ENCODE results near the gene TMEM63C.

The TMEM63C gene

DNA sequence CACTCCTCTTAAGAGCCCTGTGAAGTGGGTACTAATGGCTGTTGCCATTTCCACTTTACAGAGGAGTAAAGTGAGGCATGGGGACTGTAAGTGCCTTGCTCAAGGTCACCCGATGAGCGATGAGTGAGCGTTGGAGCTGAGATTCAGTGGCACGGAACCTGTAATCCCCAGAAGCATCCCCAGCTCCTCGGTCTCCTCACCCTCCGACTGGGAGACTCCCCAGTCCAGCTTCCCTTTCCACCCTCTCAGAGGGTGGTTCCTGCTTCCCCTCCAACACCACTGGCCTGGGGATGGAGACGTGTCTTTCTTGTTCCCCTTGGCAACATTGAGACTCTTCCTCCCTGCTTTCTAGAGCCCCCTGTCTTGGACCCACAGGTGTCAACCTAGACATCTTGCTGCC is 32.6 kb downstream of the TMEM63C start:
- Histone ChIP-seq H3K9ac (ENCODE audit: low read length) (no peak overlapping the region), H3K27ac (ENCODE audit: low read length) (no peak overlapping the region), H3K36me3 (replicated peaks; ENCODE audit: low read depth, low read length) (no peaks in the 10 kb centered on the region), H3K4me3 (ENCODE audit: low read length) (no peak overlapping the region), H3K9me3 (ENCODE audit: insufficient read depth, low read length) (no peaks in the 10 kb centered on the region), H3K4me2 (ENCODE audit: low read length) (no peak overlapping the region), H3K79me2 (ENCODE audit: low read length) (no peaks in the 10 kb centered on the region), H3K27me3 (ENCODE audit: low read depth, low read length) (peaks cover 17% of the 10 kb centered on the region), H2AFZ (ENCODE audit: low read depth, low read length) (no peak overlapping the region), H4K20me1 (ENCODE audit: insufficient read depth, low read length) (peaks cover 3% of the 10 kb centered on the region; the same call in 1 of the 2 replicates), H3K4me1 (ENCODE audit: low read length) (peaks cover 6% of the 10 kb centered on the region)
- TF ChIP-seq EZH2phosphoT487 (IDR thresholded peaks at IDR 0.05; ENCODE audit: low read depth), result no peak
- TF ChIP-seq, protein P1, sequence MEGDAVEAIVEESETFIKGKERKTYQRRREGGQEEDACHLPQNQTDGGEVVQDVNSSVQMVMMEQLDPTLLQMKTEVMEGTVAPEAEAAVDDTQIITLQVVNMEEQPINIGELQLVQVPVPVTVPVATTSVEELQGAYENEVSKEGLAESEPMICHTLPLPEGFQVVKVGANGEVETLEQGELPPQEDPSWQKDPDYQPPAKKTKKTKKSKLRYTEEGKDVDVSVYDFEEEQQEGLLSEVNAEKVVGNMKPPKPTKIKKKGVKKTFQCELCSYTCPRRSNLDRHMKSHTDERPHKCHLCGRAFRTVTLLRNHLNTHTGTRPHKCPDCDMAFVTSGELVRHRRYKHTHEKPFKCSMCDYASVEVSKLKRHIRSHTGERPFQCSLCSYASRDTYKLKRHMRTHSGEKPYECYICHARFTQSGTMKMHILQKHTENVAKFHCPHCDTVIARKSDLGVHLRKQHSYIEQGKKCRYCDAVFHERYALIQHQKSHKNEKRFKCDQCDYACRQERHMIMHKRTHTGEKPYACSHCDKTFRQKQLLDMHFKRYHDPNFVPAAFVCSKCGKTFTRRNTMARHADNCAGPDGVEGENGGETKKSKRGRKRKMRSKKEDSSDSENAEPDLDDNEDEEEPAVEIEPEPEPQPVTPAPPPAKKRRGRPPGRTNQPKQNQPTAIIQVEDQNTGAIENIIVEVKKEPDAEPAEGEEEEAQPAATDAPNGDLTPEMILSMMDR (IDR thresholded peaks at IDR 0.05; ENCODE audit: low read depth, low read length), result no peak

DNA sequence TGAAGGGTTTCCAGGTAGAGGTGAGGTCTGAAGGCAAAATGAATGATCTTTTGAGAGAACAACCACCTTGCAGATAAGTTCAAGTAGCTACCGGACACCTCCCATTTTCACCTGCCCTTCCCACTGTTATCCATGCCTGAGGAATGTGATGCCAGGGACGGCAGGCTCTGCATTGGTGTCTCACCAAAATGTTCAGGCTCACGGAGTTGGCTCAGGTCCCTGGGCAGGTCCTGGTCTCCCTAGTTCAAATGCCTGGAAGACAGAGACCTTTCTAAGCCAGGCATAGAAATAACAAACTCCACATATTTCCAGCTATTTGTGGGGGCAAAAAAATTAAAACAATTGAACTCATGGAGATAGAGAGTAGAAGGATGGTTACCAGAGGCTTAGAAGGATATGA is 36.0 kb downstream of the TMEM63C start:
- Histone ChIP-seq H3K27me3 (ENCODE audit: low read depth, low read length) (peaks cover 17% of the 10 kb centered on the region), H3K9me3 (ENCODE audit: insufficient read depth, low read length) (no peaks in the 10 kb centered on the region), H3K4me2 (ENCODE audit: low read length) (no peak overlapping the region), H3K4me3 (ENCODE audit: low read length) (no peak overlapping the region), H3K4me1 (ENCODE audit: low read length) (peaks cover 6% of the 10 kb centered on the region), H3K9ac (ENCODE audit: low read length) (no peak overlapping the region), H4K20me1 (ENCODE audit: insufficient read depth, low read length) (peaks cover 3% of the 10 kb centered on the region; the same call in 1 of the 2 replicates), H3K79me2 (ENCODE audit: low read length) (no peaks in the 10 kb centered on the region), H3K36me3 (replicated peaks; ENCODE audit: low read depth, low read length) (no peaks in the 10 kb centered on the region), H2AFZ (ENCODE audit: low read depth, low read length) (no peak overlapping the region), H3K27ac (ENCODE audit: low read length) (no peak overlapping the region)
- no peak for TF ChIP-seq EZH2phosphoT487 (IDR thresholded peaks at IDR 0.05; ENCODE audit: low read depth)
- TF ChIP-seq, protein P1 (IDR thresholded peaks at IDR 0.05; ENCODE audit: low read depth, low read length), result no peak

DNA sequence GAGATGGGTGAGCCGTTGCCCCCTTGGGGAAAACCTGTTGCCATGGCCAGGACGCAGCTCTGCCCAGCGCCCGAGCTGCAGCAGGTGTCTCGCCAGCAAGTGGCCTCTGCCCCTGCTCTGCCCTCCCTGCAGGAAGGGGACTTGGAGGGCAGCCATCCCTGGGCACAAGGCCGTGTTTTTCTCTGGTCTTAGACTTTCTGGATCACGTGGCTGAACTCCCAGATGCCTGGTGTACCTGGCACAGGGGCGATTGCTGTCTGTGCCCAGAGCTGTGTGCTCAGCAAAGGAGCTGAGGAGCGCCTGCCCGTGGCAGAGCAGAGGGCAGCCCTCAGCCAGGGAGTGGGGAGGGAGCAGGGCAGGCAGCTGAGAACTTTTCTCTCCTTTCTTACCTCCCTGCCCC is 38.0 kb downstream of the TMEM63C start:
- H3K9me3 ChIP-seq (ENCODE audit: insufficient read depth, low read length), result no peaks in the 10 kb centered on the region
- no peak overlapping the region for H3K27ac ChIP-seq (ENCODE audit: low read length)
- no peak overlapping the region for H3K4me3 ChIP-seq (ENCODE audit: low read length)
- H3K4me2 ChIP-seq (ENCODE audit: low read length), result no peak overlapping the region
- H3K4me1 ChIP-seq (ENCODE audit: low read length), result no peaks in the 10 kb centered on the region
- no peaks in the 10 kb centered on the region for H4K20me1 ChIP-seq (ENCODE audit: insufficient read depth, low read length)
- TF ChIP-seq, protein P1 (IDR thresholded peaks at IDR 0.05; ENCODE audit: low read depth, low read length), result no peak
- TF ChIP-seq EZH2phosphoT487 (IDR thresholded peaks at IDR 0.05; ENCODE audit: low read depth), result no peak
- no peak overlapping the region for H3K9ac ChIP-seq (ENCODE audit: low read length)
- H3K27me3 ChIP-seq (ENCODE audit: low read depth, low read length), result peaks cover 17% of the 10 kb centered on the region
- H2AFZ ChIP-seq (ENCODE audit: low read depth, low read length), result no peak overlapping the region
- no peaks in the 10 kb centered on the region for H3K79me2 ChIP-seq (ENCODE audit: low read length)
- no peaks in the 10 kb centered on the region for H3K36me3 ChIP-seq (replicated peaks; ENCODE audit: low read depth, low read length)

DNA sequence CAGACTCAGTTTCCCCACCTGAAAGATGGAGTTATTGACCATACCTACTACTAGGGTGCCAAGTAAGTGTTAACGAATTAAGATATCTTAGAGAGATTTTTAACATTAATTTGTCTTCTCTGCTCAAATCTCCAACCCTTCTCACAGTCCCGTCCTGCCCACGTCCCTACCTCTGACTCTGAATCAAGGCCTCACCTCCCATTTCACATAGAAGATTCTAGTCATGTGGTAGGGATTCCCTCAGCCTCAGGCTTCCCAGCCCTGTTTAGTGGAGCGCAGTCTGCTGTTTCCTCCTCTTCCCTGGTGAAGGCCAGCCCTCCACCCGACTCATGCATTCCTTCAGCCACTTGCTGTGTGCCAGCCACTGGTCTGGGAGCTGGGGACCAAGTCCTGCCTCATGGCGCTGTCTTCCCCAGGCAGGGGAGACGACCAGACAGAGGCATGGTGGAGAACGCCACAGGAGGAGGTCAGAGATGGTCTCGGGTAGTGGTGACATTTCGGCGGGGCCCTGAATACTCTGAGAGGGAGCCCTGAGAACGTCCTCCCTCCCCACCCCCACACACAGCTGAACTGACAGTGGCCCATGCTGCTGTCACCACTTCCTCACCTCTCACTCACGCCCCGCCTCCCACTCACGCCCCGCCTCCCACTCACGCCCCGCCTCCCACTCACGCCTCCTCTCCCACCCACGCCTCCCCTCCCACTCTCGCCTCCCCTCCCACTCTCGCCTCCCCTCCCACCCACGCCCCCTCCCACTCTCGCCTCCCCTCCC is 38.8 kb downstream of the TMEM63C start:
- H3K36me3 ChIP-seq (replicated peaks; ENCODE audit: low read depth, low read length), result no peaks in the 10 kb centered on the region
- peaks cover 17% of the 10 kb centered on the region for H3K27me3 ChIP-seq (ENCODE audit: low read depth, low read length)
- no peak overlapping the region for H2AFZ ChIP-seq (ENCODE audit: low read depth, low read length)
- no peaks in the 10 kb centered on the region for H3K9me3 ChIP-seq (ENCODE audit: insufficient read depth, low read length)
- H3K4me3 ChIP-seq (ENCODE audit: low read length), result no peak overlapping the region
- no peak overlapping the region for H3K27ac ChIP-seq (ENCODE audit: low read length)
- no peaks in the 10 kb centered on the region for H3K79me2 ChIP-seq (ENCODE audit: low read length)
- H4K20me1 ChIP-seq (ENCODE audit: insufficient read depth, low read length), result no peaks in the 10 kb centered on the region
- no peaks in the 10 kb centered on the region for H3K4me1 ChIP-seq (ENCODE audit: low read length)
- H3K9ac ChIP-seq (ENCODE audit: low read length), result no peak overlapping the region
- no peak for TF ChIP-seq EZH2phosphoT487 (IDR thresholded peaks at IDR 0.05; ENCODE audit: low read depth)
- TF ChIP-seq, protein P1 (IDR thresholded peaks at IDR 0.05; ENCODE audit: low read depth, low read length), result no peak
- no peak overlapping the region for H3K4me2 ChIP-seq (ENCODE audit: low read length)
